PC-3 (cell line): ENCODE results near the gene SMYD3. TPM values are rescaled to one million over a fixed set of nuclear protein-coding genes. Genes with fewer than 3 reads are reported as not detected.

Experiments used
- ATAC-seq: fragments of 200-7000 bp; cut with Tn5 transposase; 2 replicates; pipeline ENCODE4 v1.9.1; 2020; ENCODE audit warnings: mild to moderate bottlenecking, moderate library complexity
- BruUV-seq: library from RNA; stranded (reverse); fragments of 400-500 nt; replicated peaks from 2 replicates; lab custom pipeline; 2021; lab: Mats Ljungman, UMichigan
- CTCF ChIA-PET: fragments of 300-600 bp; sonication (Branson Sonifier 250); formaldehyde crosslinking; loops from one replicate; lab custom pipeline; 2022; ENCODE audit warnings: antibody characterized with exemption; lab: Charles Lee
- POLR2A ChIA-PET: fragments of 300-600 bp; sonication (Branson Sonifier 250); formaldehyde crosslinking; loops from one replicate; lab custom pipeline; 2022; ENCODE audit warnings: antibody characterized with exemption; ENCODE audit not compliant: unreplicated experiment; lab: Charles Lee
- DNase-seq: peaks from one replicate; pipeline ENCODE4 v3.0.0-alpha.2; 2015
- H2AFZ ChIP-seq: fragments of 300-600 bp; sonication (generic); 2 replicates; pipeline ENCODE4 v1.6.0; 2016; ENCODE audit warnings: antibody characterized with exemption, low read length
- H3F3A ChIP-seq: fragments of 300-600 bp; sonication (generic); one replicate; pipeline ENCODE4 v1.6.0; 2017; ENCODE audit warnings: antibody characterized with exemption, low read length, control low read depth, mild to moderate bottlenecking; ENCODE audit not compliant: unreplicated experiment
- H3K27ac ChIP-seq: fragments of 300-600 bp; sonication (generic); 2 replicates; pipeline ENCODE4 v1.5.1; 2016; ENCODE audit warnings: mild to moderate bottlenecking, low read length
- H3K27me3 ChIP-seq: fragments of 300-600 bp; sonication (generic); 2 replicates; pipeline ENCODE4 v1.6.1; 2016; ENCODE audit warnings: low read length, mixed read lengths
- H3K36me3 ChIP-seq: fragments of 300-600 bp; sonication (generic); 2 replicates; pipeline ENCODE4 v1.6.1; 2016; ENCODE audit warnings: low read depth, mixed run types, low read length, mixed read lengths
- H3K4me1 ChIP-seq: fragments of 300-600 bp; sonication (generic); 2 replicates; pipeline ENCODE4 v1.5.1; 2016; ENCODE audit warnings: low read length; ENCODE audit not compliant: insufficient read depth
- H3K4me2 ChIP-seq: fragments of 300-600 bp; sonication (generic); 2 replicates; pipeline ENCODE4 v1.6.0; 2016; ENCODE audit warnings: low read length
- H3K4me3 ChIP-seq: fragments of 300-600 bp; sonication (generic); 2 replicates; pipeline ENCODE4 v1.5.1; 2016; ENCODE audit warnings: mild to moderate bottlenecking, low read length, mixed read lengths
- H3K79me2 ChIP-seq: fragments of 300-600 bp; sonication (generic); 2 replicates; pipeline ENCODE4 v1.6.1; 2017; ENCODE audit warnings: low read length, mixed read lengths
- H3K9ac ChIP-seq: fragments of 300-600 bp; sonication (generic); 2 replicates; pipeline ENCODE4 v1.6.0; 2016; ENCODE audit warnings: mild to moderate bottlenecking, low read length
- H3K9me2 ChIP-seq: fragments of 300-600 bp; sonication (generic); replicated peaks from 2 replicates; pipeline ENCODE4 v1.6.1; 2016; ENCODE audit warnings: mixed run types, low read length, mixed read lengths
- H3K9me3 ChIP-seq: fragments of 300-600 bp; sonication (generic); 2 replicates; pipeline ENCODE4 v1.6.1; 2016; ENCODE audit warnings: low read length, mixed read lengths
- H4K20me1 ChIP-seq: fragments of 300-600 bp; sonication (generic); 2 replicates; pipeline ENCODE4 v1.6.1; 2016; ENCODE audit warnings: low read length, mixed read lengths
- CTCF ChIP-seq: fragments of 300-600 bp; sonication (generic); conservative IDR thresholded peaks from 2 replicates; pipeline ENCODE4 v1.5.1; 2017; ENCODE audit warnings: antibody characterized with exemption, low read depth, mild to moderate bottlenecking, low read length
- EZH2 ChIP-seq: fragments of 300-600 bp; sonication (generic); IDR thresholded peaks from one replicate; pipeline ENCODE4 v1.6.1; 2017; ENCODE audit warnings: antibody characterized with exemption, mild to moderate bottlenecking, low read length; ENCODE audit not compliant: unreplicated experiment
- EZH2phosphoT487 ChIP-seq: fragments of 300-600 bp; sonication (generic); IDR thresholded peaks from 2 replicates; pipeline ENCODE4 v1.6.1; 2018; ENCODE audit warnings: mild to moderate bottlenecking, antibody characterized with exemption, low read length, borderline replicate concordance
- intact Hi-C: fragments of 100-400 bp; cut with micrococcal nuclease; formaldehyde crosslinking; loops from 2 replicates; pipeline ENCODE4 v1.9.0; 2023
- total RNA-seq: library from RNA; depleted of rRNA; stranded (reverse); fragments of >200 nt; gene quantifications from 2 replicates; pipeline ENCODE4 v1.2.3, GENCODE V29; 2014

The SMYD3 gene
- total RNA-seq, 1 experiment from 2014 or later, result 33.0 TPM

- Histone ChIP-seq H3K9me3 (0 out of 2 replicates have a peak, but pooled peaks cover 5% of the 10 kb centered on the region), H3K27ac (no peak overlapping the region), H3K36me3 (no peaks in the 10 kb centered on the region), H3K9me2 (no peaks in the 10 kb centered on the region), H3K4me2 (no peak overlapping the region), H2AFZ (no peak overlapping the region), H4K20me1 (no peaks in the 10 kb centered on the region), H3K79me2 (no peaks in the 10 kb centered on the region), H3F3A (no peaks in the 10 kb centered on the region), H3K4me1 (peaks cover 2% of the 10 kb centered on the region; the same call in 1 of the 2 replicates), H3K27me3 (no peaks in the 10 kb centered on the region), H3K4me3 (no peak overlapping the region), H3K9ac (no peak overlapping the region)
- ChIA-PET CTCF (no interaction called here), POLR2A (interaction anchor here (0.6 kb wide), 1 partner anchor 58 kb away, joined by 4 read pairs; no protein-coding TSS in a partner anchor)
- TF ChIP-seq EZH2phosphoT487, result no peak
- DNase-seq (no peak), ATAC-seq (no peak)
- BruUV-seq, result no TSS peak
- intact Hi-C loops, result no loop called here
These were observed 27.0 kb upstream of the SMYD3 start for GRCh38 chr1:246534114-246534513.

GRCh38 chr1:246533371-246533905 lies 26.4 kb upstream of the SMYD3 start:
- H3K27ac ChIP-seq, result no peak overlapping the region
- DNase-seq (no peak), ATAC-seq (no peak)
- intact Hi-C loops, result no loop called here
- no peak overlapping the region for H3K4me3 ChIP-seq
- BruUV-seq, result no TSS peak
- H3K9me2 ChIP-seq, result no peaks in the 10 kb centered on the region
- no peaks in the 10 kb centered on the region for H3K27me3 ChIP-seq
- H4K20me1 ChIP-seq, result no peaks in the 10 kb centered on the region
- no peak overlapping the region for H3K9ac ChIP-seq
- H3K4me2 ChIP-seq, result no peak overlapping the region
- no peaks in the 10 kb centered on the region for H3F3A ChIP-seq
- no peaks in the 10 kb centered on the region for H3K36me3 ChIP-seq
- peaks cover 4% of the 10 kb centered on the region; the same call in 1 of the 2 replicates for H3K4me1 ChIP-seq
- no peak overlapping the region for H2AFZ ChIP-seq
- H3K9me3 ChIP-seq, result 0 out of 2 replicates have a peak, but pooled peaks cover 5% of the 10 kb centered on the region
- TF ChIP-seq CTCF (no peak), EZH2phosphoT487 (no peak), EZH2 (no peak)
- ChIA-PET POLR2A (interaction anchor here (0.6 kb wide), 1 partner anchor 58 kb away, joined by 4 read pairs; no protein-coding TSS in a partner anchor), CTCF (interaction anchor here (1.0 kb wide), 1 partner anchor 16 kb away, joined by 3 read pairs; no protein-coding TSS in a partner anchor)
- H3K79me2 ChIP-seq, result no peaks in the 10 kb centered on the region

DNA sequence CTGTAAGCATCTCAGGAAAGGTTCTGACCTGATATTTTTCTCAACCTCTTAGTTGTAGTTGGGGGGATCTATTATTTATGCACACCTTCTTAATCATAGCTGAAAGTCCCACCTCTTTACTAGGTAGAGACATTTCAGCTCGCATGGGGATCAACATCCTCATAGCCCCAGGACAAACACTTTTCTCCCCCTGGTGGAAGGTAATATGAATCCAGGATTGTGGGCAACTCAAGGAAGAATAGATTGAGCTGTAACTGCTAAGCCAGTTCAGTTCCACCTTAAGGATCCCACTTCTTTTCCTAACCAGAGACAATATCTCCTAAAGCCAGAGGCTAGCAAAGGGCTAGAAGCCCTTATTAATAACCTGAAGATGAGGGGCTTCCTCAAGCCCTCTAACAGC lies 25.4 kb upstream of the SMYD3 start:
- no peaks in the 10 kb centered on the region for H3F3A ChIP-seq
- no TSS peak for BruUV-seq
- H4K20me1 ChIP-seq, result no peaks in the 10 kb centered on the region
- H3K4me2 ChIP-seq, result no peak overlapping the region
- ChIA-PET CTCF (interaction anchor here (0.8 to 1.0 kb wide), 2 partner anchors 17 to 35 kb away, joined by 3 to 4 read pairs; no protein-coding TSS in a partner anchor), POLR2A (no interaction called here)
- H3K79me2 ChIP-seq, result no peaks in the 10 kb centered on the region
- no peak for TF ChIP-seq EZH2
- TF ChIP-seq EZH2phosphoT487, result no peak
- peak; percentile 58 for TF ChIP-seq CTCF
- no peak overlapping the region for H3K4me3 ChIP-seq
- H3K27me3 ChIP-seq, result no peaks in the 10 kb centered on the region
- DNase-seq (peak; percentile 37), ATAC-seq (peak; percentile 49; the same call in 1 of the 2 replicates)
- H3K4me1 ChIP-seq, result peaks cover 6% of the 10 kb centered on the region
- intact Hi-C loops, result no loop called here
- no peak overlapping the region for H3K9ac ChIP-seq
- H3K36me3 ChIP-seq, result no peaks in the 10 kb centered on the region
- H3K27ac ChIP-seq, result no peak overlapping the region
- H3K9me2 ChIP-seq, result no peaks in the 10 kb centered on the region
- no peak overlapping the region for H2AFZ ChIP-seq
- 0 out of 2 replicates have a peak, but pooled peaks cover 5% of the 10 kb centered on the region for H3K9me3 ChIP-seq
